ENCODE data around the gene RIMS4.

DNA sequence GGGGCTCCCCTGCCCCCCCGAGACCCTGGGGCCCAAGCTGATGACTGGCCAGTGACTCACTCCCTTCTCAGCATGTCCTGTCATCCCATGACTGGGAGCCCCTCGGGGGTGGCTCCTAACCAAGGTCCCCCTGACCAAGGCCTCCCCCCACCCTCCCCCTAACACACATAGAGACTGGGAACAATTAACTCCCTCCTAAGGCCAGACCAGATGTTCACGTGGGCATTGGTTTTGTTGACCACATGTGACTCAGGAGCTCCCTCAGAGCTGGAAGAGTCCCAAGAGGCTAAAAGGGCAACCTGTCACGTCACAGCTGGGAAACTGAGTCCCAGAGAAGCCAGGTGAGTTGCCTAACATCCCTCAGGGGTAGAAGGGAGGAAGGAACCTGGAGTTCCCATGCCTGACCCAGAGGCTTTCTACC is 105.8 kb downstream of the RIMS4 start:
- TF ChIP-seq, protein P1, sequence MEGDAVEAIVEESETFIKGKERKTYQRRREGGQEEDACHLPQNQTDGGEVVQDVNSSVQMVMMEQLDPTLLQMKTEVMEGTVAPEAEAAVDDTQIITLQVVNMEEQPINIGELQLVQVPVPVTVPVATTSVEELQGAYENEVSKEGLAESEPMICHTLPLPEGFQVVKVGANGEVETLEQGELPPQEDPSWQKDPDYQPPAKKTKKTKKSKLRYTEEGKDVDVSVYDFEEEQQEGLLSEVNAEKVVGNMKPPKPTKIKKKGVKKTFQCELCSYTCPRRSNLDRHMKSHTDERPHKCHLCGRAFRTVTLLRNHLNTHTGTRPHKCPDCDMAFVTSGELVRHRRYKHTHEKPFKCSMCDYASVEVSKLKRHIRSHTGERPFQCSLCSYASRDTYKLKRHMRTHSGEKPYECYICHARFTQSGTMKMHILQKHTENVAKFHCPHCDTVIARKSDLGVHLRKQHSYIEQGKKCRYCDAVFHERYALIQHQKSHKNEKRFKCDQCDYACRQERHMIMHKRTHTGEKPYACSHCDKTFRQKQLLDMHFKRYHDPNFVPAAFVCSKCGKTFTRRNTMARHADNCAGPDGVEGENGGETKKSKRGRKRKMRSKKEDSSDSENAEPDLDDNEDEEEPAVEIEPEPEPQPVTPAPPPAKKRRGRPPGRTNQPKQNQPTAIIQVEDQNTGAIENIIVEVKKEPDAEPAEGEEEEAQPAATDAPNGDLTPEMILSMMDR (IDR thresholded peaks at IDR 0.05): no peak
- TF ChIP-seq POLR2A (IDR thresholded peaks at IDR 0.05): no peak

All from testis (tissue), 2 donors.